Measurements from ENCODE around the gene L3MBTL4. TPM values are rescaled to one million over a fixed set of nuclear protein-coding genes. Genes with fewer than 3 reads are reported as not detected.
A peak's percentile ranks its signal among the peaks of the same experiment; 100 is the strongest.

The L3MBTL4 gene
- total RNA-seq, 1 donor from 2014 or later, result under 0.01 TPM

DNA sequence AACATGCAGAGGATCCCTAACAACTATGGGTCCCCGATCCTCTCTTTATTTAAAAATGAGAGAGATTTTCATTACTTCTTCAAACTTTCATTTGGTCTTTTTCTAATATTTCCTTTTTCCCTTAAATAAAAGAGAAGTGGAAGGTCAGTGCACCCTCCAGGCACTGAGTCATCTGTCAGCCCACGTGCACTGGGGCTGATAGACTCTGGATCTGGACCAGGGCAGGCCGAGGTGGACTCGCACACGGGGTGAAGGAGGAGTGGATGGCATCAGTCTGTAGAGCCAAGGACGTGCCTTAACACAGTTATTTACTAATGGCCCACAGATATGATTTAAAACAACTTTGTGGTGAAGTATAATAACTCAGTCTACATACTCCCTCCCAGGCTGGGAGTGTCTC is 305.0 kb downstream of the L3MBTL4 start:
- no peaks in the 10 kb centered on the region for H3K27me3 ChIP-seq (ENCODE audit: control insufficient read depth, insufficient read depth, low read length)
- H3K36me3 ChIP-seq (ENCODE audit: control insufficient read depth, insufficient read depth, low read length), result no peaks in the 10 kb centered on the region
- DNase-seq (ENCODE audit: low read depth), result no peak
- no peak for FAIRE-seq
- TF ChIP-seq, protein P1, sequence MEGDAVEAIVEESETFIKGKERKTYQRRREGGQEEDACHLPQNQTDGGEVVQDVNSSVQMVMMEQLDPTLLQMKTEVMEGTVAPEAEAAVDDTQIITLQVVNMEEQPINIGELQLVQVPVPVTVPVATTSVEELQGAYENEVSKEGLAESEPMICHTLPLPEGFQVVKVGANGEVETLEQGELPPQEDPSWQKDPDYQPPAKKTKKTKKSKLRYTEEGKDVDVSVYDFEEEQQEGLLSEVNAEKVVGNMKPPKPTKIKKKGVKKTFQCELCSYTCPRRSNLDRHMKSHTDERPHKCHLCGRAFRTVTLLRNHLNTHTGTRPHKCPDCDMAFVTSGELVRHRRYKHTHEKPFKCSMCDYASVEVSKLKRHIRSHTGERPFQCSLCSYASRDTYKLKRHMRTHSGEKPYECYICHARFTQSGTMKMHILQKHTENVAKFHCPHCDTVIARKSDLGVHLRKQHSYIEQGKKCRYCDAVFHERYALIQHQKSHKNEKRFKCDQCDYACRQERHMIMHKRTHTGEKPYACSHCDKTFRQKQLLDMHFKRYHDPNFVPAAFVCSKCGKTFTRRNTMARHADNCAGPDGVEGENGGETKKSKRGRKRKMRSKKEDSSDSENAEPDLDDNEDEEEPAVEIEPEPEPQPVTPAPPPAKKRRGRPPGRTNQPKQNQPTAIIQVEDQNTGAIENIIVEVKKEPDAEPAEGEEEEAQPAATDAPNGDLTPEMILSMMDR (IDR thresholded peaks at IDR 0.05; ENCODE audit: insufficient read depth, low read length, severe bottlenecking), result no peak
- H3K4me3 ChIP-seq (ENCODE audit: low read depth, low read length), result no peak overlapping the region

DNA sequence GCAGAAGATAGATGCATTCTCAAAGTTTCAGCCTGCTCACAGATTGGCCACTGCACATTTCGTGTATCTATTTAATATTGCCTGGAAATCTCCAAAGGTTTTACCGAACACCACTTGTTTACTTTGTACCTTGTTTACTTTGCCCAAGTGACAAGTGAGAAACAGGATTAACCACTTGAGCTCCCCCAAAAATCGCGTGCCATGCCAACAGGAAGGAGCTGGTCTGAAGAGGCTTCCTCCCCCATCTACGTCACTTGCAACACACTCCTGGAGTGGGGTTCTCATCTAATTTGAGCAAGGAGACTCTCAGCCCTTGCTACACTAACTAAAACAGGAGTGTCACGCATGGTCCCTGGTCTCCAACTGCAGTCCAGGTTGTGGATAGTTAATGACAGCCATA is 306.9 kb downstream of the L3MBTL4 start:
- Histone ChIP-seq H3K27me3 (ENCODE audit: control insufficient read depth, insufficient read depth, low read length) (no peaks in the 10 kb centered on the region), H3K36me3 (ENCODE audit: control insufficient read depth, insufficient read depth, low read length) (no peaks in the 10 kb centered on the region), H3K4me3 (ENCODE audit: low read depth, low read length) (no peak overlapping the region)
- no peak for FAIRE-seq
- no peak for DNase-seq (ENCODE audit: low read depth)
- TF ChIP-seq, protein P1 (IDR thresholded peaks at IDR 0.05; ENCODE audit: insufficient read depth, low read length, severe bottlenecking), result no peak

DNA sequence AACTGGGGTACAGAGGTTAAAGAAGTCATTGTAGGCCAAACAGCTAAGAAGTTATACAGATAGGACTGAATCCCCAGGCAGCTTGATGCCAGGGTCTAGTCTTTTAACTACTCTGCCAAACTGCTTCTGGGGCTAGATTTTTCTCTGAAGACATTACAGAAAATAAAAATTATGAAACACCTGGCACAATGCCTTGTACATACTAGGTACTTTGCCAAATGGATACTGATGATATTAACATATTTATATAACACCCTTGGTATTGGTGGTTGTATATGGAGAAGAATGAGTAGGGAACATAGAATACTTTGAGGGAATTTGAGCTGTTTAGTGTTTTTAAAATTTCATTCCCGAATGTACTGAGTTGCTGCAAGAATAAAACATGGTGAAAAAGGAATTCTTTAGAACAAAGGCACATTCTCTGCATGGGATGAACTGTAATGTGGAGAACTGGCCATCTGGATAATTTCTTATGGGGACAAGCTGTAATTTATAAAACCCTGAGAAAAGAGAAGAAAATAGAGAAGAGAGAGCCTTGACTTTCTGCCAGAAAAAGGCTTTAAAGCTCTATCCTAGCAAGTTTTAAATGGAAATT is 308.5 kb downstream of the L3MBTL4 start:
- TF ChIP-seq, protein P1 (IDR thresholded peaks at IDR 0.05; ENCODE audit: insufficient read depth, low read length, severe bottlenecking), result no peak
- H3K36me3 ChIP-seq (ENCODE audit: control insufficient read depth, insufficient read depth, low read length), result no peaks in the 10 kb centered on the region
- no peaks in the 10 kb centered on the region for H3K27me3 ChIP-seq (ENCODE audit: control insufficient read depth, insufficient read depth, low read length)
- no peak overlapping the region for H3K4me3 ChIP-seq (ENCODE audit: low read depth, low read length)
- DNase-seq (ENCODE audit: low read depth) (no peak), FAIRE-seq (no peak)

DNA sequence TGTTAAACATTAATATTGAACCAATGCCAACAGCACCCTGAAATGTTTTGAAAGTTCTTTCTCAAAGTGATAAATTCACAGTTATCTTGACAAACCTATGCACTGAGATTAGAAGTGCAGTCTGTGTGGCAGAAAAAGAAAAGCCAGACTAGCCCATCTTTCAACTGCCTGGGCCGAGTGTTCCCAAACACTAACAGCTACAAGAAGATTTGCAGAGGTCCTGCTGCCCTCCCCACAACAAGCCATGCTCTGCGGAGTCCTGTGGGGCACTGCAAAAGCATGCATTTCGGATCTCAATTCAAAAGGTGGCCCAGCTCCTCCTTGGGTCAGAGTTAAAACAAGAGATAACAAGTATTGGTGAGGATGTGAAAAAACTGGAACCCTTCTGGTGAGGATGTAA is 311.0 kb downstream of the L3MBTL4 start:
- TF ChIP-seq, protein P1 (IDR thresholded peaks at IDR 0.05; ENCODE audit: insufficient read depth, low read length, severe bottlenecking), result no peak
- no peak overlapping the region for H3K4me3 ChIP-seq (ENCODE audit: low read depth, low read length)
- H3K36me3 ChIP-seq (ENCODE audit: control insufficient read depth, insufficient read depth, low read length), result no peaks in the 10 kb centered on the region
- DNase-seq (ENCODE audit: low read depth), result no peak
- FAIRE-seq, result no peak
- no peaks in the 10 kb centered on the region for H3K27me3 ChIP-seq (ENCODE audit: control insufficient read depth, insufficient read depth, low read length)

DNA sequence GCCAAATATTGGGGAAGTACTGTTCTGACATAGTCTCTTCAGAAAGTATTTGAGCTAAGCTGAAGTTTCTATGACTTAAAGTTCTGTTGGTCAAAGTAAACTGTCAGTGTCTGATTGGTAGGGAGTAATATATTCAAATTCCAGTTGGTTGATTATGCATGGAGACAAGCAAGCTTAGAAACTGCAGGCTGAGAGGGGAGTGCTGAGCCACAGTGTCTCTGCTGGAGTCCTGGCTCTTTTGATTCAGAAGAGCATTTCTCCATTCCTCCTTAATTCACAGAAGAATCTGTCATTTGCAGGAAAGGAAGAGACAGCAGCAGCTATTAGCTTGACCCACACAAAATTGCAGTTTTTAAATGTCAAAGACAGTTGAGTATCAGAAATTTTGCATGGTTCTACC is 318.0 kb downstream of the L3MBTL4 start:
- TF ChIP-seq, protein P1 (IDR thresholded peaks at IDR 0.05; ENCODE audit: insufficient read depth, low read length, severe bottlenecking), result no peak
- no peak for DNase-seq (ENCODE audit: low read depth)
- FAIRE-seq, result peak; percentile 47
- no peaks in the 10 kb centered on the region for H3K27me3 ChIP-seq (ENCODE audit: control insufficient read depth, insufficient read depth, low read length)
- H3K36me3 ChIP-seq (ENCODE audit: control insufficient read depth, insufficient read depth, low read length), result no peaks in the 10 kb centered on the region
- H3K4me3 ChIP-seq (ENCODE audit: low read depth, low read length), result no peak overlapping the region

DNA sequence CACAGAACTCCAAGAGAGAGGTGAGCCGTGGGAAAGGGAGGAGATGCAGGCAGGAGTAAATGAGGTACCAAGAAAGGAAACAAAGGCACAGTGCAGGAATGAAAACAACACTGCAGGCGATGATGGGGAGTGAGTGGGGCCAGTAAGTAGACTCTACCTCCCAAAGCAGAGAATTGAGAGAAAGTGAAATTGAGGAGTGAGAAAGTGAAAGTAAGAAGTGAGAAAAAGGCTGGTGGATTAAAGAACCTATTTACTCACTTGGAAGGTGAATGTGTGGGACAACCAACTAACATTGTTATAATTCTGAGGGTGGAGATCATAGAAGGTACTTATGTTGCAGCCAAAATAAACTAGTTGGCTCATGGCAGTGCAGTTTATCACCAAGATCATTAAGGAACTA is 326.3 kb downstream of the L3MBTL4 start:
- Histone ChIP-seq H3K4me3 (ENCODE audit: low read depth, low read length) (no peak overlapping the region), H3K27me3 (ENCODE audit: control insufficient read depth, insufficient read depth, low read length) (no peaks in the 10 kb centered on the region), H3K36me3 (ENCODE audit: control insufficient read depth, insufficient read depth, low read length) (no peaks in the 10 kb centered on the region)
- TF ChIP-seq, protein P1 (IDR thresholded peaks at IDR 0.05; ENCODE audit: insufficient read depth, low read length, severe bottlenecking), result no peak
- DNase-seq (ENCODE audit: low read depth) (no peak), FAIRE-seq (no peak)
